ENCODE results near the gene FGF5.
"Not testable (repeated sequence)": the region's sequence is repeated elsewhere in the genome, so short reads cannot be mapped to it uniquely, and the experiment has no call there.

The FGF5 gene, protein sequence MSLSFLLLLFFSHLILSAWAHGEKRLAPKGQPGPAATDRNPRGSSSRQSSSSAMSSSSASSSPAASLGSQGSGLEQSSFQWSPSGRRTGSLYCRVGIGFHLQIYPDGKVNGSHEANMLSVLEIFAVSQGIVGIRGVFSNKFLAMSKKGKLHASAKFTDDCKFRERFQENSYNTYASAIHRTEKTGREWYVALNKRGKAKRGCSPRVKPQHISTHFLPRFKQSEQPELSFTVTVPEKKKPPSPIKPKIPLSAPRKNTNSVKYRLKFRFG

DNA sequence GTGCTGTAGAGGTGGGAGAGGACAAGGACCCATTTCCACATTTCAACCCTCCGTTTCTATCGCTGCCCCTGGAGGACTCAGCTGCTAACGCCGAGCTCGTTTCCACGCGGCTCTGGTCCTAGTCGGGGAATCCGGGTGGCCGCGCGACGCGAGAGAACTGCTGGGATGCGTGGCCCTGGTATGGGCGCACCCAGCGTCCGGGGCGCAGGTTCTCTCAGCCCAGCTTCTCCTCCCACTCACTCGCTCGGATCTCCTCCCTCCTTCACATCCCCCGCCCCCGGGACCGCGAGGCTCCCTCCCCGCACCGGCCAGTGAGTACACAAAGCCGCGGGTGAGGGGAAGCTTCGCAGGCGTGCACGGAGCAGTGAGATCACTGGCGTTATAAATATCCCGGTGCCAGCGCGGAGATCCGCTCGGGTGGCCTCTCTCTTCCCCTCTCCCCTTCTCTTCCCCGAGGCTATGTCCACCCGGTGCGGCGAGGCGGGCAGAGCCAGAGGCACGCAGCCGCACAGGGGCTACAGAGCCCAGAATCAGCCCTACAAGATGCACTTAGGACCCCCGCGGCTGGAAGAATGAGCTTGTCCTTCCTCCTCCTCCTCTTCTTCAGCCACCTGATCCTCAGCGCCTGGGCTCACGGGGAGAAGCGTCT is at the start of gene FGF5:
FGF5 (plus strand) TSS at position 412 of the 649 bp plus-strand sequence; CDS start at position 573, 161 bp downstream.
- DNase-seq (ENCODE audit: low read depth), result no peak

DNA sequence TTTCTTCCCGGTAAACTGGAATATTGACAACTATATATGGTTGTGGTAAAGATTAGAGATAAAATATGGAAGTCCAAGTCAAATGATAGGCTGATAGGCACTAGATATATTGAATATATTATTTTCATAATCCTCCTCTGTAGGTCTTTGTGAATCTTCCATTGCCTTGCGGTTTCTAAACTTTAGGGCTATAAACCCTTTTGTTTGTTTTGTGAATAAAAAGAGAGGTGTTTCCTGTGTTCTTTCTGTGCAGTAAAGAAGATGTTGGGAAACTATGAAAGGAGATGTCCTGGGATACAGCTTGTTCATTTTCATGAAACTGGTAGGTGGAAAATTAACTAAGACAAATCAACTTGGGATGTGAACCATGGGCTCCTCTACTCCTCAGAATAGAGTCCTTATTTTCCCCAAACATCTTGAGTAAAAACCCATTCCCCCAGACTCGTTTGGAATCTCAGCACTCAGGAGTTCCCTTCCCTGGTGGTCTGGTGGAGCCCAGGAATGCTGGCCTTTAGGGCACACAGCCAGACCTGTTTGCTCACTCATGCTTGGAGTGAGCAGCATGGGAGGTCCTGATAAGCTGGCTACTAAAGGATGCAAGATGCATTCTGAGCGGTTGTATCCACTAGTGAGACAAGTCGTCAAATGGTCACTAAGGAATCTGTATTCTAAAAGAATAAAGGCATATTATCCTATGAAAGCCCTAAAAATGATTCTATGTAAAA is 47.0 kb upstream of the FGF5 start:
- no peak for DNase-seq (ENCODE audit: low read depth)

DNA sequence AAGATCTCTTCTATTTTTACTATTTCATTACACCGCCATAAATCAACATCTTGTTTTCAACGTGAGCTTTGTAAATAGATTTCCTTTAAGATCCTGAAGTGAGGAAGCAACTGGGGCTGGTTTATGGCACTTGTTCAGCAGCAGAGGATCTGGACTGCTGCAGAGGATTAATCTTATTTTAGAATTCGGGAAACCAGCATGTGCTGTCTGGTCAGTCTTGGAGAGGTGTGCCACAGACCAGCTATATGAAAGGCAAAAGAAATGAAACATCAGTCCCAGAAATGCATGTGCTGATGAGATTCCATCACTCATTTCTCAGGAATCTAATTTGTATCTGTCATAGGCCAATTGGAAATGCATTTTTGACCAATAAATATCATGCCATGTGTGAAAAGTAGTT is 45.8 kb upstream of the FGF5 start:
- DNase-seq (ENCODE audit: low read depth), result no peak

DNA sequence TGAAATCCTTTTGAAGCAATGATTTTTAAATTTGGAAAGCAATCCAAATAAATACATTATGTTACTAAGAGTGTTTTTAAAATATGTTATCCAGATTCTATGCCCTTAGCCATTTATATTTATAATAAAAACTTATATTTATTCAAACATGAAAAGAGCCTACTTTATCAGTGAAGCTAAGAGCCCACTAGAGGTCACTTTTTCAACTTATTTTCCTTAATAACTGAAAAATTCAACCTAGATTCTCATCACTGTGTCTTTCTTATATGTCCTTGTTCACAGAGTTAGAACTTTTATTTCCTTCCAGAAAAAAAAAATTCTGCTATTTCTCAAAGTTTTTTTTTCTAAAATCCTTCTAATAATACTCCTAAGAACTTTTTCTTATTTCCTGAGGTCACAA is 45.3 kb upstream of the FGF5 start:
- no peak for DNase-seq (ENCODE audit: low read depth)

DNA sequence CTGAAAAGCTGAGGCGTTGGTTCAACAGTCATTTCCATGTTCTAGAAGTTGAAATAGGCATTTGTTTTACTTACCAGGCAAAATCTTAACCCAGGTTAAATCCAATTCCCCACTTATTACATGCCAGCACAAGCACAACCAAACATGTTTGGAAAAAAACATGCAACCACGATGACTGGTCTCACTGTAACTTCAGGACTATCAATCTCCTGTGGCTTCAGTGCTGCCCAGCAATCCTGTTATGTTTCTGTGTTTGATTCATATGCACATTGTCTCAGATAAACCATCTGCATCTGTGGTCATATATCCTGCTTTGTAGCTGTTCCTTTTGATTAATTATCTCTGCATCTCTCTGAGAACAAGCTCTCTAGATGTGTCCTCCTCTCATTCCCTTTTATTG is 40.9 kb upstream of the FGF5 start:
- DNase-seq (ENCODE audit: low read depth), result no peak

DNA sequence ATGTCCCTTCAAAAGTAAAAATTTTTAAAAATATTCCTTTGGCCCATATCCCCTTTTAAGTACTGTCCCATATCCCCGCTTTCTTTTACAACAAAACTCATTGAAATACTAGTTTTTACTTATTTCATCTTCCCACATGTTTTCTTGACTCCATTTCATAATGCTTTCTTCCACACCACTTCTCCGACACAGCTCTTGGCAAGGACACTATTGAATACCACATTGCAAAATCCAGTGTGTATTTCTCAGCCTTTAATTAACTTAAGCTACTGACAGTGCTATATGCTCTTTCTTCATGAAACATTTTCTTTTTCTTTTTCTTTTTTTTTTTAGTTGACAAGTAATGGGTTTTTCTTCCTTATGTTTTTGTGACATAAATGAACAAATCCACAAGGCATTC is 40.4 kb upstream of the FGF5 start:
- no peak for DNase-seq (ENCODE audit: low read depth)

DNA sequence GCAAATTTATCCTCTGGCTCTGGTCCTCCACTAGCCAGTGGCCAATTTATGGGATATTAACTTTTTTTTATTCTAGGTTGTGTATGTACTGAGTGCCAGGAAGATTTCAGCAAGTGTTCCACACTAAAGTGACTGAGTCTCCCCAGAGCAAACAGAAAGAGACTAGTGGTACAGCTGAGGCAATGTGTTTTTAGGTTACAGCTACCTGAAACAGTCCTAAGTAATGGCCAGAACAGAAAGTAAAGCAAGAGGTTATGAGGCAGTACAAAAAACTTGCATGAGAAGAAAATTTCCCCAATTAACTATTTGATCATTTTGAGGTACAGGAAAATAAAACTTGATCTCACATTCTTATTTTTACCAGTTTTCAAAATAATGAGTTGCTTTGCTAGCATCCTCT is 38.0 kb upstream of the FGF5 start:
- DNase-seq (ENCODE audit: low read depth), result no peak

DNA sequence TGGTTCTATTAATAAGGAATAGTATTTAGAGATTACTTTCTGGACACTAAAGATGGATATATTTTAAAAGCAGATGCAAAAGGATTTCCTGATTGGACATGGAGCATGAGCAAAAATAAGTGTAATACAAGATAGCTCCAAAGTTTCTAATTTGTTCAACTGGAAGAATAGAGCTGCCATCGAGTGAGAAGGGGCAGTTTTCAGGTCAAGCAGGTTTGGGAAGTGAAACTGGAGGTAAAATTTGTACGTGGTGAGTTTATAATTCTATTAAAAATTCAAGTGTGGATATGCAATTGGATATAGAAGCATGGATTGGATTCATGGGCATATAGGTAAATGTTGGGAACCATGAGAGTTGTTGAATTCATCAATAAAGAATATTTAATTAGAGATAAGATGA is 37.3 kb upstream of the FGF5 start:
- DNase-seq (ENCODE audit: low read depth), result no peak

DNA sequence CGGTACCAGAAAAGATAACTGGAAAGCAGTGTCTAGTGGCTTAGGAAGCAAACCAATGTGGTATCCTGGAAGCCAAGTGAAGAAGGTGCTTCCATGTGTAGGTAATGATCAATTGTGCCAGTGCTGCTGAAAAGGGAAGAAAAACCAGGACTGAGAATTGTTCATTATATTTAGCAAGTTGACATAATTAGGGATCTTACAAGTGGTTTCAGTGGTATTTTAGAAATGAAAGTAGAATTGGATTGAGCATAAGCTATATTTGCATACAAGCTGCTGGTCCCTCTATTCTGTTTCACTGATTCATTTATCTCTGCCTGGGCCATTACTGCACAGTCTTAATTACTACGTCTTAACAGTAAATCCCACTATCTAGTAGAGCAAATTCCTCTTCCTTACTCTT is 36.9 kb upstream of the FGF5 start:
- DNase-seq (ENCODE audit: low read depth), result no peak

DNA sequence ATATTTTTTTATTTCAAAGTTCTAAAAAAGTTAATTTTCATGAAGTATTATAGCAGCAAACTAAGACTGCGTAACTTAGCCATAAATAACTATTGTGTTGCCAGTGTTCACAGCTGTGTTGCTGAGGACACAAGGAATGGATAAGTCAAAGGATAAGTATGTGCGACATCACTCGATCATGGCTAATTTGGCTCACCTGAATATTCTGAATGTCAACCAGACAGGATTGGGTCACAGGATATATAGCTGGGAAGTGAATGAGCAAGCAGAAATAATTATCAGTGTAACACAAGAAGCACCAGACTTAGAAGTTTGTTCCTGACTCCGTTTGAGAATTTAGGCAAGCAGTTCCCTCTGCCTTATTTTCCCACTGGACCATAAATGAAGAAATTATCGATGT is 35.3 kb upstream of the FGF5 start:
- DNase-seq (ENCODE audit: low read depth), result no peak

DNA sequence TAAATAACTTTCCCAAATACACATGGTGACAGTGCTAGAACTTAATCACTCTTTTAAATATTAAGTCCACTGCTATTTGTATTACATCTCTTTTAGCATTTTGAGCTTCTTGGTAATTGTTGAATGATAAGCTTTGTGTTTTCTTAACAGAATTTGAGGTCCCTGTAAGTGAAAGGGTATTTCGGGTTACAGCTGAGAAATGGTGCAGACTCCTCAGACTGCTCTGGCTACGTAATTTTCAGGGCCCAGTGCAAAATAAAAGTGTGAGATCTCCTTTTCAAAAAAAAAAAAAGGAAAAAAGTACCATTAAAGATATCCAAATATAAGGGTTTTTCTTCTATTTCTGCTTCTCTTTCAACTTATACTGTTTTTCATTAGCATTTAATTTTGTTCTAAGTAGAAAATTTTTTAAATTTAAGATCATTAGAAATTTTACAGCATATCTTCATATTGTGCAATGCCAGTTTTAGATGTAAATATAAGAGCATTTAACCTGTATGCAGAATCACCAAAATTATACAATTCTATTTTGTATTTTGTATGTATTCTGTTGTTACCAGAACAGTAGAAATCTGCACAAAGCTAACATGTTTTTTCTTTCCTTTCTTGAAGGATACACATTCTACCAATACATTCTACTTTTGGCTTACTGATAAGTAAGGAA is 33.6 kb upstream of the FGF5 start:
- no peak for DNase-seq (ENCODE audit: low read depth)

DNA sequence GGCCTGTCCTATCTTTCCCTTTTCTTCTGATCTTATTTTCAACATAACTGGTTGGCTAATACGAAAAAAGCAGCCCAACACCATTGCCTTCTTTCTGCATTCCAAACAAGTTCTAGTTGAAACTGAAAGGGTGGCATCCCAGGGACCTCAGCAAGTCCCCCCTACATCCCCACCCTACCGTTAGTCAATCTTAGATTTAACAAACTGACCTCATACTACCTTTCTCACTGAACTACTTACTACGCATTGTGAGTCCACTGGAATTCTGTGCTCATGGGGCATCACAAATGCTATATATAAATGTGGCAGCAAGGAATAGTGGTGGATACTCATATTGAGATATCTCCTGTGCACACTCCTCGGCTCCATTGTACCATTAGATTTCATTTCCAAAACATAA is 33.1 kb upstream of the FGF5 start:
- no peak for DNase-seq (ENCODE audit: low read depth)

DNA sequence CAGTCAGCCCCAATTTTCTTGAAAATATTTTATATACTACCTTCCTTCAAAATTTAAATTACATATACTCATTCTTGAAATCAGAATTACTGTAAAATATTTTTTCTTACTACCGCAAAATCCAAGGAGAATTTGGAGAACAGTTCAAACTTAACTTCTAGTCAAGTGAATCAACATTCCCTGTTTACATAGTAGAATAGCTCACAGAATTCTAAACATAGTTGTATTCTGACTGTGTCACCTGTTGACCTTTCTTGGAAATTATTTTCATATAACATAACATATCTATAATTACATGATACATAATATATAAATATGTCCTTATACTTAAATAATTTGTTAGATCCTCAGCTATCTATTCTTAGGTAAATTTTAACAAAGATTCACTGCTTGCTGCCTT is 31.0 kb upstream of the FGF5 start:
- DNase-seq (ENCODE audit: low read depth), result no peak

DNA sequence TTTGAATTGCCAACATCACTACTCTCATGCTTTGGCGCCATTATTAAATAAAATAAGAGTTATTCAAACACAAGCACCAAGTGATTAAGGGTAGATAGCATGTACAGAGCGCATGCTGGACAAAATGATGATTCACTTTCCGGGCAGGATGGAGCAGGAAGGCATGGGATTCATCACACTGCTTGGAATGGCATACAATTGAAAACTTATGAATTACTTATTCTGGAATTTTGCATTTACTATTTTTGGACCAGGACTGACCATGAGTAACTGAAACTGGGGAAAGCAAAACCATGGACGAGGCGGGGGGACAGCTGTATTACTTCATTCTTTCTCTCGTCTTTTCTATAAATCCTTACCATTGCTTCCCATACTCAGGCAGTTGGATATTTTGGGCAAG is 28.5 kb upstream of the FGF5 start:
- no peak for DNase-seq (ENCODE audit: low read depth)

DNA sequence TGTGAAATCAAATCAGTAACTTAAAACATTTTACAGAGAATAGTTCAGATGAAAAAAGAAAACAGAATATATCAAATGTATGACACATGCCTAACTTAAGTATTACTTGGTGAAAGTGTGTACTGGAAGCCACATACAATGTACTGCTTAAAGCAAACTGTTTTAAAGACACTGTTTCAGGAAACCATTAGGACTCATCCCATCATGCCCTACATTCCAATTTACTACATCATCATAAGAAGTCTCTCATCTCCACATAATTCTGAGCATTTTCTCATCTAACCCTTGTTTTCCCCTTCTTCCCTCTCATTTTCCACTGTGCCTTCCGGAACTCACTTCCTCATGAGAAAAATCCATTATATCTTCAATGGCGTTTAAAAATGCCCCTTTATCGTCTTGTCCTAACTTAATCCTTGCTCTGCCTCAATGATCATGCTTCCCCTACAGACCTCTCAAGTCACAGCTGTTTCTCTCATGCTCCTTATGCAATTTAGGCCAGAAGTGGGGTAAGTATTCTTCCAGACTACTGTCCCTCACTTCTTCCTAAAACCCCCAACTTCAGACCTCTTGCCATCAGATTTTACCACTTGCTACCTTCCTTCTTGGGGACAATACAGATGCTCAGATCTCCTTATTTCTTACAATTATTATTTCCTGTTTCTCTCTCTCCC is 26.8 kb upstream of the FGF5 start:
- DNase-seq (ENCODE audit: low read depth), result no peak

DNA sequence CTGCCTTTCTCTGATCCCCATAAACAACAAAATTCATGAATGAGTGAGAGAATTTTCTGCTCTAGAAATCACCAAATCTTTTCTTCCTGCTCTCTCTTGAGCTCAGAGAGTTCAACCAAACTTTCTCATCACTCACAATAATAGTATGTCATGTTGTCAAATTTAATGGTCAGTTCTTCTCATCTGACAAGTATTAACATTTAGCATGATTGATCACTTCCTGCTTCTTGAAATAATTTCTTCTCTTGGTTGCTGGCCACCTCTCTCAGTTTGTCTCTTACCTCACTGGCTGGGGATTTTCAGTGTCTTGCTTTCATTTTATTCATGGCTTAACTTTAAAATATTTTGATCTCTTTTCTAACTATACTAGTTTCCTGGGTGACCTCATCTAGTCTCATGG is 25.5 kb upstream of the FGF5 start:
- no peak for DNase-seq (ENCODE audit: low read depth)

DNA sequence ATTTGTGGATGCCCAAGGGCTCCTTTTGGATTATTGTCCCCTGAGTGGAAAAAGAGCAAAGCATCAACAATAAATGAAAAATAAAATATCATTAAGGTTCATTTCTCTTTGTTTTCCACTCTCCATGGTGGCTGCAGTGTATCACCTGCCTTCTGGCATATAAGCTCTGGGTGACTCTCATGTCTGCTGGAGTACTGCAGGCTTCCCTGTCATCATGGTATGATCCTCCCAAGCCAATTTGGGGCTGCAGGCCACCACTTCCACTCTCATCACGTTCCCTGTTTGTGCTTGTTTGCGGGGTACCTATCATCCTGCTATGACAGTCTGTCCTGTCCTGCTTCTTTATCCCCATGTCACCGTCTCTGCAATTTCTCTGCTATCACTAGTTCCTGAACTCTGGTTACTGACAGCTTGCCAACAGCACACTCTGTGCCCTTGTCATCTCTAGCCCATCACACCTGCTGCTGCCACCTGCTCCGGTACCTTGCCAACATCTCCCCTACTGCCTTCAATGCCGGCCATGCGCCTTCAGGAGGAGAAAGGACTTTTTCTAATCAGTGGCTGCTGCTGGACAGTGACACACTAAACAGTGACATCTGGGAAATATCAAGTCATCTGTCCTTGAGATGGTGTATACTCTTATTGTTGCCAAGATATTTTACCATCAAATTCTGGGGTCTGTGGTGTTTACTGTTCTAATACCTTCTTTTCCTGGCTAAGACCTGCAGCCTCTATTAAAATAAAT is 23.0 kb upstream of the FGF5 start:
- DNase-seq (ENCODE audit: low read depth), result no peak

DNA sequence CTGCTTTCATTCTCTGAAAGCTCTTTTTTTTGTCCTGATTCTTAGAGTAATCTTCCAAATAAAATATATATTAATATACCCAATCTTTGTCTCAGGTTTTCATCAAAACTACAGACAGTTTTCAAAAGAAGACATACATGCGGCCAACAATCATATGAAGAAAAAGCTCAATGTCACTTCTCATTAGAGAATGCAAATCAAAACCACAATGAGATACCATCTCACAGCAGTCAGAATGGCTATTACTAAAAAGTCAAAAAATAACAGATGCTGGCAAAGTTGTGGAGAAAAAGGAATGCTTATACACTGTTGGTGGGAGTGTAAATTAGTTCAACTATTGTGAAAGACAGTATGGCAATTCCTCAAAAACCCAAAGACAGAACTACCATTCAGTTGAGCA is 19.0 kb upstream of the FGF5 start:
- DNase-seq (ENCODE audit: low read depth), result not testable (repeated sequence)

DNA sequence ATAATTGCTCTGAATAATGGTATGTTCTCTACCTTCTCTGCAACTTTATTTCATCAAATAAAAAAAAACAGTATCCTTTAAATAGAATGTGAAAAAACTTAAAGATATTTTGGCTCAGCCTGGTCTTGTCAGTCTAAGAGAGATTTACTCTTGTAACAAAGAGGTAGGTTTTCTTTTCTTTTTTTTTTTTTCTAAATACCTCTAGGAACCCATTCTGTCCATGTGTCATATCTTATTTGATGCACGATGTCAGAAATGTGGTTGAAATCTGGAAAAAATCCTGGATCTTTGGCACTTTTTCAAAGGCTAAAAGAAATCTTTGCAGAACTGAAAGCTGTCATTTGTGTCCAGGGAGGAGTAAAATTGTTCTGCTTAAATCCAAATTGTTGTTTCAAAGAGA is 17.3 kb upstream of the FGF5 start:
- DNase-seq (ENCODE audit: low read depth), result no peak

DNA sequence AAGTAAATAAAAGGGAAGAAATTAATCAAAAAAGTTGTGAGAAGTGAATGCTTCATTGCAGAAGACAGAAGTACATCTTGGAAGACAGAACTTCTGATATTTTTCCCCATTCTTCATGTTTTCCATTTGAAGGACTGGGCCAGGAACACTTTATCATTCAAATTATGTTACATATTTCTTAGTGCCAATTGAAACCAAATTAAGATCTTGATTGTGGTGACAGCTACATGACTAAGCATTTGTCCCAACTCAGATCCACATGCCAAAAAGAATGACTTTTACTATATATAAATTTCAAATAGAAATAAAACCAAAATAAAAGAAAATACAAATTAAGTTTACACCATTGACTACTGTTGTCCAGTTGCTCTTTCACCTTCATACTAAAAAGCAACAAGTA is 14.0 kb upstream of the FGF5 start:
- no peak for DNase-seq (ENCODE audit: low read depth)

DNA sequence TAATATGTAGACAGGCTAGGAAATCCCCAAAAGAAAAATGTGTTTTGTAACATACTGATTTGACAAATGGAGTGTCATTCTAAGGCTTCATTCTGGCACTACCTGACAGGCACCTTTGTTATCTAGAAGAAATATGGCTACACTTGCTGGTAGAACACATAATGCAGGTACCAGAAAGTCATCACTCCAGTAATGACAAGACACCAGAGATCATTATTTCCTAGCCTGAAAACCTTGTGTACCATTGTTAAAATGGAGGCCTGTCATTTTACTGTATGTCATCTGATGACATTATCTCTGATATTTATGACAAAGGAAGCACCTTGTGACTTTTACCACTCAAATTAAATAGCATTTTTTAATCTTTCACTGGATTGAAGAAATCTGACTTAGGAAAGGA is 13.5 kb upstream of the FGF5 start:
- no peak for DNase-seq (ENCODE audit: low read depth)

DNA sequence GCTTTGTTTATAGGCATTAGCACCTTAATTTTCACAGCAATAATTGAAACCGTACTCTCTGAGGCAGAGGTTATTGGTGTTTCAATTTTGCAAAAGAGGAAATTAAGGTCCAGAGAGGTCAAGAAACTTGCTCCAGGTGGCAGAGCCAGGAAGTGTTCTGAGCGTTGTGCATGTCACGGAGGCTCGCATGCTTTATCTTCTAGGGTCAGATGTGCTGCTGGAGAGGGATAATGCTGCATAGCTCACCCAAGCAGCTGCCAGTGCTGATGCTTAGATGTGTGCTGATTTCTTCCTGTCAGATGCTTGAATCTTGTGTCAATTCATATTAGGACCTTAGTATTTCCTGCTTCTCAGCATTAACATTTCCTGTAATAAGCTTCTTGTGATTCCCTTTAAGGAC is 13.0 kb upstream of the FGF5 start:
- DNase-seq (ENCODE audit: low read depth), result no peak
